Measurements from ENCODE around the gene ZNF593.

ZNF593 gene

DNA sequence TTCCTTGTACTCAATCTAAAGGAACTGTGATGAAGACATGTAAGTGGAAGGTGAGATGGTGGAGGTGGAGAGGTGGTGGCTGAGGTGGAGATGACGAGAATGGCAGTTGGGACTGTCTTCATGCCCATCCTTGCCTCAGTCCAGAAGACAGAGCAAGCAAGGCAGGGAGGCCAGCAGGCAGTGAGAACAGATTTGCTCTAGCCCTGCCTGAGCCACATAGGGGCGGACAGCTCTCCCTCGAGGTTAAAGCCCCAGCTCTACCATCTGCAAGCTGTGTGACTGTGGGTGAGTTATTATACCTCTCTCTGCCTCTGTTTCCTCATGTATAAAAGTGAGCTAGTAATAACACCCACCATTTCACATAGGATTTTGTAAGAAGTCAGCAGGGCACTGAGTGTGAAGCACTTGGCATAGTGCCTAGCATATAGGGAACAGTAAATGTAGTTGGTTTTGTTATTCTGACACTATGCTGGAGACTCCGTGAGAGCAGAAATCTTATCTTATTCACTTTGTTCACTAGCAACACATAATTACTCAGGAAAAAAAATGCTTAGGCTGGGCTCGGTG is 15.7 kb upstream of the ZNF593 start:
- peak; percentile 29 for DNase-seq

DNA sequence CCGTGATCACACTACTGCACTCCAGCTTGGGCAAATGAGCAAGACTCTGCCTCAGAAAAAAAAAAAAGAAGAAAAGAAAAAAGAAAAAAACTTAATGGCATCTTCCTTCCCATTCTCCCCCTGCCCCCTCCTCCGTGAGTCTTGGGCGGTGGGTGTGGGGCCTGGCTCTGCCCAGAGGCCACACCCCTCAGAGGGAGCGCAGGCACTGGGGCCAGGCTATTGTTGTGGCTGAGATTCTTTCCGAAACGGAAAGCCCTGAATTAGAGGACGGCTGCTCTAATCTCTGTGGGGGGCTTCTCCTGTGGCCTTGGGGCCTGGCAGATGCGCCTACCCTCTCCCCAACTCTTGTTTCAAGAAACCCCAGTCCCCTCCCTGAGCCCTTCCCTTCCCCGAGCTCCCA is 15.0 kb upstream of the ZNF593 start:
- no peak for DNase-seq

DNA sequence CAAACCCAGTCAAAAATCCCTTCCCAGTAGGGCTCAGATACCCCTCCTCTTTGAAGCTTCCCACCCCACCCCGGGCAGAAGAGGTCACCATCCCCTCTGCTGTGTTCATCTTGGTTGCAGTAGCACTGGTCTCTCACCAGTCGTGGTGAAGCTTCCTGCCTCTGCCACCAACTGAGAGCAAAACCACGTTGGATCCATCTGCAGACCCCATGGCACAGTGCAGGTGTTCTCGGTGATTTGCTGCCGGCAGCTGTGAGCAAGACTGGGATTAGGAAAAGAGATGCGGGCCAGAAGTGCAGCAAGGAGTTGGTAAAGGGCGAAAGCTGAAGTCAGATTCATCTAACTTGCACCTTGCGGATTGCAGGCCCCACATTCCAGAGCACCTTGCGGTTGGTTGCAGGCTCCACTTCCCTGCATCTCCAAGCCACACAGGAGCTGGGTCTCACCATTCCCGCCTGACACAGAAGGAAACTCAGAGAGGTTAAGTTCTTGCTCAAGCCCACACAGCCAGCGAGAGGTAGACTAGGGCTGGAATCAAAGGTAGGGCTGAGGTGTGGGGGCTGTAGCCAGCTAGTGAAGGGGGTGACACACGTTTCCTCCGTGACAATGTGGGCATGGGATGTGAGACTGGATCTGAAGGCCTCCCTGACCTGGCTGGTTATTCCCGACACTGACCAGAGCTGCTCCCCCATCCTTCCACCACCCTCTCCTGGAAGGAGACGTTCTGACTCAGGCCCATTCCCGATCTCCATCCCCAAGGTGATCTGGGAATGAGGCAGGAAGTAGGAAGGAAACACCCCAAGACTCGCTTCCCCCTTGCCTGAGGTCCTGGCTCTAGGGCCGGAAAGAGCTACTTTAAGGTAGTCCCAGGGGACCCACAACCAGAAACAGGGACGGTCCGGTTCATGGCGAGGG is 14.1 kb upstream of the ZNF593 start:
- DNase-seq: no peak

DNA sequence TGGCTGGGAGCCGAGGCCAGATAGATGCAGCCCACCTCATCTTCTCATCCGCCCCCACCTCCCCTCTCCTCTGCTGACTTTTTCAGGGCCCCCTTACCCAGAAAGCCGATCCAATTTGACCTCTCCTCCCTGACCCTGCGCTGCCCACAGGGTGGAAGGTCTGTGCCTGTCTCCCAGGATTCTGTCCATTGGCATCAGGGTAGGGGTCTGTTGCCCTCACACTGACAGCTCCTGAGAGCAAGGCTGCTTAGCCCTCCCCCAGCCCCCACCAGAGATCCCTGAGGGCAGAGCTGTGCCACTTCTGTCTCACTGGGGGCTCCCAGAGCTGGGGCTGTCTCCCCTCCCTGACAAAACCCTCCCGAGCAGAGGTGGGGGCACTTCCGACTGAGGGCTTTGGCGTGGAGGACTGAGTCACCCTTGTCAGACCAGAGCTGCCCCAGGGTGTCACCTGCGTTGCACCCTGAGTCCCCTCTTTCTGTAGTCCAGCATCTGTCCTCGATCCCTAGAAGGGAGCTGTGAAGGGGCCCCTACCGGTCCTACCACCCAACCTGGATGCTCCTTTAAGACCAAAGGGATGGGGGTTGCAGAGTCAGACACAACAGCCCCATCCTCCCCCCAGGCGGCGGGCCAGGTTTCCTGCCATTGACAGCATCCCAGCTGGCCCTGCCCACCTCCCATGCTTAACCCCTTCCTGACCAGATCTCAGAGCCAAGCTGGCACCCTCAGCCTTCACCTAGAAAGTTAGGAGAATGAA is 13.2 kb upstream of the ZNF593 start:
- no peak for DNase-seq

DNA sequence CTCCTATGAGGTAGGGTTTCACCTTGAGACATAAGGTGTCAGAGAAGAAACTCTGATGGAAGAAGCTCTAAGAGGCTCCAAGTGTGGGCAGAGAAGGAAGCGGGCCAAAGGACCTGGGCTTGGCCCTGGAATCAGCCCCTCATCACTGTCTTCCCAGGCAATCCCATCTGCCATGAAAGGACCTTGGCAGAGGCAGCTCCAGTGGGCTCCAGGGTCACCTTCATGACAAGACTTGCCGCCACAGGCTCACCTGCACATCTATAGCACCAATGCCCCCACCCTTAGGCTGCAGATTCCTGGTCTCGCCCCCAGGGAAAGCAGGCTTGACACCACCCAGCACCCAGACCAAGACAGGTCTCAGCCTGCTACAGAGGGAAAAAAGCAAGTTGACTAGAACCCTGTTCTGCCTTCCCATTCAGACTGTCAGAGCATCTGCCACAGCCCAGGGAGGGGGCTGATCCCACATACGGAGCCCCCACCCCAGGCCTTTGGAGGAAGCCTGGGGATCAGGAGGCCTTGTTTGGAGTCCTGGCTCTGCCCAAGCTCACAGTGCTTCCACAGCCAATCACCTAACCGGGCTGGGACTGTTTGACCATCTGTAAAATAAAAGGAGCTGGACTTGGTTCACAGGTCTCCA is 11.3 kb upstream of the ZNF593 start:
- DNase-seq: no peak

DNA sequence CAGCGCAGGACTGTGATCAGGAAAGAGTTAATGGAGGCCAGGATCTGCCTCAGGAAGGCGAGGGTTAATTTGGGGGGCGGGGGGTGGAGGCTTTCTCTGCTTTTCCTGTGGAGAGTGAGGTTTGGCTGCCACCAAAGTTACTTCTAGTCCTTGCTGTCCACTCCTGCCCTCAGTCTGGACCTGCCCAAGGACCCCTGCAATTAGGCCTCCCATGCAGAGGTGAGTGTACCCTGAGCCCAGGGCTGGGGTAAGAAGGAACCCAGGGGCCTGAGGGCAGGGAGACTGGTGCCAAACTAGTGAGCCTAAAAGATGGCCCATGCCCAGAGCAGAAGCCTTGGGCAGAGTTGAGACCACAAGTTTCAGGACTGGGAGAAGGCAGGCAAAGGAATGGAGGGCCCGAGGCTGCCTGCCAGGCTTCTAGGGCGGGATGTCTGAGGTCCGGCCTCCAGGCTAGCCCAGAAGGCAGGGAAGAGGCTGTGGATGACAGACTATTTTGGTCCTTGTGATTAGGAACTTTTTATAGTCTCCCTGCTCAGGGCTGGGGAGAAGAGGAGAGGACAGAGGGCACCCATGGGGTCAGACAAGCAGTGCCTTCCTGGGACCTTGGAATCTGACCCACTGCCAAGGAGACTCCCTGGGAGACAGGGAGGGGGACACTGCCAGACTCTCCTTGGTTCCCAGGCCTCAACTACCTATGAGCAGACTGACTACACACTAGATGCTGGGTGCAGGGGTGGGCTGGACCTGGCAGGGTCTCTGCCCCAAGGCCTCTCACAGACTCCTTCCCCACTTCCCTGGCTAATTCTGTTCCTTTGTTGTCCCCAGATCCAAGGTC is 10.6 kb upstream of the ZNF593 start, which contains the start of gene FAM110D:
Gene FAM110D (plus strand): TSS at position 172 of the 835 bp plus-strand sequence. CDS start 2,213 bp downstream, outside the sequence.
- no peak for DNase-seq

DNA sequence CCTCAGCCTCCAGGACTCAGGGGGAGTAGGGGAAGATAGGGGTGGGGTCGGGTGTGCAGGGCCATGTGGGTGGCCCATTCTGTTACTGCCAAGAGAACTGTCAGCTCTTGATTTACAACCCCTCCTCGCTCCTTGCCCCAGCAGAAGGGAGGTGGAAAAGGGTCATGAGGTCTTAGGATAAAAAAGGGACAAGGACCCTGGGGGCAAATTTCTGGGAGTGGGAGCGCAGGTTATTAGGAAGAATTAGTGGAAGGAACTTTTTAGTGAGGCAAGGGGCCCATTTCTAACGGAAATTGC is 10.0 kb upstream of the ZNF593 start:
- DNase-seq: no peak

DNA sequence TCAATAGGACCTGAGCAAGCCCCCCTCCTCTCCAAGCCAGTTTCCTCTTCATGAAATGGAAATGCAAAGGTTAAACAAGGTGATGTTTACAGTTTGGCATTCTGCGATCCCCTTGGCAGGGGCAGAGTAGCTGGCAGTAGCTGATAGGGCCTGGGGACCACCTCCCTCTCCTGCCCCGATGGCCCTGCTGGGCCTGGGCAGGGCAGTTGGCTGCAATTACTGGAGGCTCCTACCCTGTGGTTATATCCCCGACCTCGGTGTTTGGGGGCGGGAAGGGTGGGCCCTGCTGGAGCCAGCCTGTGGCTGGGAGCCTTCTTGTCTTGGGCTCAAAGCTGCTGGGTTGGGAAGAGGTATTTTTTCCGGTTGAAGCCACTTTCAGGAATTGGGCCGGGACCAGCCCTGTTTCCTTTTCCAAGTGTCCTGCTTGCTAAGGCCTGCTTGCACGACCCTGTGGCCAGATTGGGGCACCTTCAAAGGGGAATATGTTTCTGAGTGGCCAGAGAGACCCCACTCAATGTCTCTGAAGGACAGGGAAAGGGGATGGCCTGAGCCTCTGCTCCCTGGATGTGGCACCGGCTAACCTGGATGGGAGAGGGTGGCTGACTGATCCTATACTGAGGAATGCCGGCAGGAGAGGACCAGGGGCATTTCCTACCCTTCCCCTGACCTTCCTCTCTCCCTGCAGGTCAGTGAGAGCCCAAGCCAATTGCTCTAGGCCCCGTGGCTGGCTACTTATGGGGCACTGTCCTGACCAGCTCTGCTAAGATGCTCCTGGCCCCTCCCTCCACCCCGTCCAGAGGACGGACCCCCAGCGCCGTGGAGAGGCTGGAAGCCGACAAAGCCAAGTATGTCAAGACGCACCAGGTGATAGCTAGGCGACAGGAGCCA is 8.9 kb upstream of the ZNF593 start:
- DNase-seq: no peak

DNA sequence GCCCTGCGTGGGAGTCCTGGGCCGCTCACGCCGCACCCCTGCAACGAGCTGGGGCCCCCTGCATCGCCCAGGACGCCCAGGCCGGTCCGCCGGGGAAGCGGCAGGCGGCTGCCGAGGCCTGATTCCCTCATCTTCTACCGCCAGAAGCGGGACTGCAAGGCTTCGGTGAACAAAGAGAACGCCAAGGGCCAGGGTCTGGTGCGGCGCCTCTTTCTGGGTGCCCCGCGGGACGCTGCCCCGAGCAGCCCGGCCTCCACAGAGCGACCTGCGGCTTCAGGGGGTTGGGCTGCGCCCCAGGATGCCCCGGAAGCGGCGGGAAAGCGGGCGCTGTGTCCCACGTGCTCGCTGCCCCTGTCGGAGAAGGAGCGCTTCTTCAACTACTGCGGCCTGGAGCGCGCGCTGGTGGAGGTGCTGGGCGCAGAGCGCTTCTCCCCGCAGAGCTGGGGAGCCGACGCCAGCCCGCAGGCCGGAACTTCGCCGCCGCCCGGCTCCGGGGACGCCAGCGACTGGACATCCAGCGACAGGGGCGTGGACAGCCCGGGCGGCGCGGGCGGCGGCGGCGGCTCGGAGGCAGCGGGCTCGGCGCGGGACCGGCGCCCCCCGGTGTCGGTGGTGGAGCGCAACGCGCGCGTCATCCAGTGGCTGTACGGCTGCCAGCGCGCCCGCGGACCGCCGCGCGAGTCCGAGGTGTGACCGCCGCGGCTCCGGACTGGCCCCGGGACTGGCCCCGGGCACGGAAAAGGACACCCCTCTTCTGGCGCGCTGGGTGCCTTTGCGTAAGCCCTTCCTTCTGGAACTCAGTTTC is 8.1 kb upstream of the ZNF593 start:
- peak; percentile 39 for DNase-seq

DNA sequence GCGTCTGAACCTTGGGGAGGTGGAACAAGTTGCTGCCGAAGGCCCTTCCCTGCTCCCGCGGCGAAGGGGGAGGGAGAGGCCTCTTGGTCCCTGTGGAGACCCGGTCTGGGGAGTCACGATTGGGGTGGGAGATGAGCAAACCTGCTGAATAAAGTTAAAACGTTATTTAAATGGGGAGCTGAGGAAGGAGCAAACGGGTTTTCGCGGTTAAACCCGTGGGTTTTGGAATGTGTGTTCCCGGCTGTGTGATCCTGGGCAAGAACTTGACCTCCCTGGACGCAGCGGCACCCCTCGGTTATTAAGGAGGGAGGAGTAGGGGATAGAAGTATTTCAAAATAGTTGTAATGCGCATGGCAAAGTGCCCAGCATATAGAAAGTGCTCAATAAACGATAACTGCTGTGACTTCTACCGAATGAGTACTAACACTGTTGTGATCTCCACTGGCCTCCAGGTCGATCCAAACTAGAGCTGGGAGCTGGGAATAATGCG is 7.4 kb upstream of the ZNF593 start:
- DNase-seq: no peak

DNA sequence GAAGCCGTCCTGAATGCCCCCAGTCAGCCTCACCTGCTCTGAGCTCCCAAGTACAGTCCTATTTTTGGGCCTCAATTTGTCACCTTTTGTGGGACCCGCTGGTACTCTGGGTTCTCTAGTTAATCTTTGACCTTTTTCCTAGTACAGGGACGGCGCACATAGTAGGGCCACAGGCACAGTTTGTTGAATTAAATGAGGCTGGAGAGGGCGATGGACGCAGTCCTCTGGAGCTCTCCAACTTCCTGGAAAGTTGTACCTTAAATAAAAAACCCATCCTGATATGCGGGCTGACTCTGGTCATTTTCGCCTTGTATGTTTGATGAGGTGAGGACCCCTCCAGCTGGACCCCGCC is 6.0 kb upstream of the ZNF593 start:
- no peak for DNase-seq

DNA sequence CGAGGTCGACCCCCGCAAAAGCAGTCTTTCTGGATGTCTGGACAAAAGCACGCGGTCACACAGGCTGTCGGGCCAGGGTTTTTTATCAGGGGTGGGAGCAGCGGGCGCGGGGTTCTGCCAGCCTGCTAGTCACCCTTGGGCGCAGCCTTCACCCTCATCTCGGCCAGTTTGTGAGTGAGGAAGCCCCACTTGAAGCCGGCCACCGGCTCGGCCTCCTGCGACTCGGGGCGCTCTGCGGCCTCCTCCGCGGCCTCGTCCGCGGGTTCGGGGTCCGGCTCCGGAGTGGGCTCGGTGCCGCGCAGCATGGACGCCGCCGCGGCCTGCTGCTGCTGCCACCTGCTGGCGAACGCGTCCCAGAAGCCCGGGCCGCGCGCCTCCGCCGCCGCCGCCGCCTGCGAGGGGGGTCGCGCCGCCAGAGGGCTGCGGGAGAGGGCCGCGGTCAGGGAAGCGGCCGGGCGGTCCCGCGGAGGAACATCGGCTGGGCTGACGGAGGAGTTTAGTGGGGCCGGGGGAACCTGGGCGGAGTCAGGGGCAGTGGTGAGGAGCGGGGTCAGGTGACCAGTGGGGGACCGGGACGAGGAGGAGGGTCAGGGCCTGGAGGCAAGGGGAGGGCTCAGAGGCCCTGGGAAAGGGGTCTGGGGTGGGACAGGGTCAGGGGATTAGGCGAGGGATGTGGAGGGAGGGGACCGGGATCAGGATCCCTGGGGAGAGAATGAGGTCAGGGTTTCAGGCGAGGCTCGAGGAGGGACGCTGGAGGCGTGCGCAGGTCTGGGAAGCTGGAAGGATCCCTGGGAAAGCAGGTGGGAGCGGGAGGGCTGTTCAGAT is 5.5 kb upstream of the ZNF593 start:
- DNase-seq: peak; percentile 51

DNA sequence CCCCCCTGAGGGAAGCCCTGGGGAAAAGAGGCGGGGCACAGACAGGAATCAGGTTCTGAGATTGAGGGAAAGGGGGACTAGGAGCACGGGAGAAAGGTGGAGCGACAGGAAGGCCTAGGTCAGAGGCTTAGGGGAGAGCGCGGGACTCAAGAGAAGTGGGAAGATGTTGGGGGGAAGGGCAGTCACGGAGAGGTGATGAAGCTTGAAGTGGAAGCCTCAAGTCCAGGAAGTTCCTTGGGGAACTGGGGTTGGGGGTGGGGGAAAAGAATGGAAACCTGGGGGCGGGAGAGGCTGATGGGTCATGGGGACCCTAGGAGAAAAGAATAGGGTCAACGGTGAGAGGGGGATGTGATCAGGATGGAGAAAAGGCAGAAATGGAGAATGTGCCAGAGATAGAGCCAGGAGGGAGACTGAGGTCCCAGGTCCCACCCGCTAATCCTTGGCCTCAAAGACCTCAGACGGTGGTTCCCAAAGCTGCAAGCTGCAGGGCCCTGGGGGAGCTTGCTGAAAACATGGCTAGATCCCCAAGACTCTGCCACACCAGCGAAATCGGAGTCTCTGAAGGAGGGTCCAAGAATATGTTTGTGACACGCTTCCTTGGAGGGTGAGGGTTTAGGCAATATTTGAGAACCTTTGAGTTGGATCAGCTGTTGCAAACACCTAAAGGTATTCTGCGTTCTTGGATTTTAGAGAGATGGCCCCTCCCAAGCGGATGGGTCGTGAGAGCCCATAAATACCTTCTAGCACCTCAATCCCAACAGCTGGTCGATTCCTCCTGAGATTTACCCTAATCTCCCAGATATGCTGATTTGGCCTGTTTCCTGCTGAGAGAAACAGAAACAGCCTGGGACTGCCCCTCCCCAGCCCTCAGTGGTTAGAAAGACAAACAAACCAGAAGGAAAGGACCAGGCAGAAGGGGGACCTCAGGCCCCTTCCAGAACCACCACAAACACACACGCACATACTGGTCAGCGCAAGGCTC is 4.6 kb upstream of the ZNF593 start:
- DNase-seq: no peak

DNA sequence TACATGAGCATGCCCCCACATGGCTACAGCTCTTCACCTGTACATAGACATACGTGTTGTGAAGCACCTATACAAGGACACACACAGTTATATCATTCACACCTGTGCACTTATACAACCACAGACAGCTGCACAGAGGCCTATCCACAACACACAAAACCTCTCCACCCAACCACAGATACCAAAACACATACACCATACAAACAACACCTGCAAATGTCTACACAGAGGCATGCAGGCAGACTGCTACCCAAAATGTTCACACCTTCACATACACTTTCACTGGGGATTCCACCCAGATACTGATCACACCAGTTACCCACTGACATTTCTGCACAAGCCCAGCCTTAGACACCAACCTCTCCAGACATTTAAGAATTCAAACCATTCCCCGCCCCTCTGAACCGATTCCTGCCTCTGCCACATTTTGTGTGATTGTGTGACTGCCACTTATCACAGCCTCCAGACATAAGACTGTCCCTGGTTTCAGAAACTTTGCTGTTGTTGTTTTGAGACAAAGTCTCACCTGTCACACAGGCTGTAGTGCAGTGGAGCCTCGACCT is 2.9 kb upstream of the ZNF593 start:
- DNase-seq: no peak

DNA sequence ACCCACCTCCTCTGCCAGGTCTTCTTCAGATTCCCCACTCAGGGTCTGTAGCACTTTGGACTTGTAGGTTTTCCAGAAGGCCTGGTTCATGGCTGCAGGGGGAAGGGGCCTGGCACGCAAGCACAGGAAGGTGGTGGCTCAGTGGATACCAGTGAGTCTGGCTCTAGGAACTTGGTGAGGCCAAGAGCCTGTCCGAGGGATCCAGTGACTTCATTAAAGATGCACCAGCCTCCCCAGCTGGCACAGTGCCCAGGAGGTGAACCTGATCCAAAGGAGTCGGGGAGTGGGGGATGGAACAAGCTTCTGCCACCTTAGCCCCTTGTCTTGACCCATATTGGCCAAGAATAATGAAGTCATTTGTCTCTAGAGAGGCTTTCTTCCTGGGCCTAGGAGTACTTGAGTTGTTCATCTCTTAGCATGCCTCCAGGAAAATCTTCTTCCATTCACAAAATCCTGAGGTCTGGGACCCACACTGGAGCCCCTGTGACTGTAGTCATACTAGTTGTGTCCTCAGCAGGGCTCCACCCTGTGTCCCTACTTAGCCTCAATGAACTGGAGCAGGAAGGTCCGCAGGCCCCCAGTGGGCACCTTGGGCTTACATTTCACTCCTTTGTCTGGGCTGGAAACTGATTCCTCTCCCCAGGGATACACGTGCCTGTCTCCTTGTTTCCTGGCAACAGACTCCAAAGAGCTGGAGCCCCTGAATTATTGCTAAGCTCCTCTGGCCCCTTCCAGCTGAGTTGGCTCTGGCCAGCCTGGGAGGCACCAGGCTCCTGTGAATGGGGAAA is 1.1 kb upstream of the ZNF593 start, which contains the start of gene C1orf232:
Gene C1orf232 (minus strand): TSS at position 554 of the 788 bp plus-strand sequence. CDS start 464 bp downstream, at position 90.
- DNase-seq: no peak

DNA sequence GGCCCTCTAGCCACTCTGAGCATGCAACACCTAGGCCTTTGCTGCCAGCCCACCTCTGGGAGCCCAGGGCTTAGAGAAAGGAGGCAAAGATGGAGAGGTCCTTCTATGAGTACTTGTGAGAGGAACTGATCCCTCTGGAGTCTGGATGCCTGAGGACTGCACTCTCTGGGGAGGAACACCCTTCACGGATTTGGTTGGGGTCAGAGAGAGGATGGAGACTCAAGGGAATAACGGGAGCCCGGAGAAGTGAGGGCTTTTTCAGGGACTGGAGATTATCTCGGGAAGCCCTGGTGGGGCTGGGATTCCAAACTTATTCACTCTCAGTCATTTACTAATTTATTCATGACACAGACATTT is 532 bp upstream of the ZNF593 start:
- DNase-seq: no peak

DNA sequence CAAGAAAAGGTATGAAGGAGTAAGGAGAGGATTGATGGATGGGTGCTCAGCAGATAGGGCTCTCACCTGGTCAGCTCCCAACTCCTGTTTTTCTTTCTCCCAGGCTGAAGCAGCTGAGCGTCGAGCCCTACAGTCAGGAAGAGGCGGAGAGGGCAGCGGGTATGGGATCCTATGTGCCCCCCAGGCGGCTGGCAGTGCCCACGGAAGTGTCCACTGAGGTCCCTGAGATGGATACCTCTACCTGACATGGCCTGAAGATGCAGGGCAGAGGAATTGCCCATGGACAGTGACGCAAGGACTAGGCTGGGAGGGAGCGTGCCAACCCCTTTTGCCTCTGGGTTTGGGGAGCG is 739 bp downstream of the ZNF593 start:
- no peak for DNase-seq

Measured in OCI-M1 (cell line).